Natural killer cell (primary cell): ENCODE measurements around the gene GIMAP6. TPM values are rescaled to one million over a fixed set of nuclear protein-coding genes. Genes with fewer than 3 reads are reported as not detected.

Experiments used
- ATAC-seq, 3 donors: fragments of 150-1000 bp in 2 of 3; fragments of 200-7000 bp in 1 of 3; cut with Tn5 transposase; 1 replicate in 1 of 3; 2 replicates in 2 of 3; pipeline ENCODE4 v1.10.0; 2021; ENCODE audit warnings: mild to moderate bottlenecking in 2 of 3, moderate library complexity in 2 of 3
- DNase-seq, 2 donors: peaks; one replicate each; pipeline versions ENCODE4 v3.0.0 to v3.0.0-alpha.2; 2013 to 2021; ENCODE audit warnings: mixed read lengths in 1 of 2
- H3K27ac ChIP-seq: one replicate; pipeline ENCODE4 v1.5.1; 2013; ENCODE audit warnings: mild to moderate bottlenecking, low read length
- H3K27me3 ChIP-seq: one replicate; pipeline ENCODE4 v1.6.1; 2013; ENCODE audit warnings: low read length; ENCODE audit not compliant: control insufficient read depth, insufficient read depth
- H3K36me3 ChIP-seq: one replicate; pipeline ENCODE4 v1.6.1; 2013; ENCODE audit warnings: low read length; ENCODE audit not compliant: control insufficient read depth, insufficient read depth
- H3K4me1 ChIP-seq: one replicate; pipeline ENCODE4 v1.6.1; 2013; ENCODE audit warnings: low read length; ENCODE audit not compliant: control insufficient read depth, insufficient read depth
- H3K4me3 ChIP-seq: one replicate; pipeline ENCODE4 v1.5.1; 2013; ENCODE audit warnings: low read length
- H3K9me3 ChIP-seq: one replicate; pipeline ENCODE4 v1.6.1; 2013; ENCODE audit warnings: low read length; ENCODE audit not compliant: control insufficient read depth, insufficient read depth
- H3K27ac Mint-ChIP-seq, 2 donors: one replicate each; pipeline ENCODE4 v1.8.0; 2022; ENCODE audit warnings: mild to moderate bottlenecking in 2 of 2, mixed read lengths in 2 of 2, moderate library complexity in 1 of 2
- H3K27me3 Mint-ChIP-seq, 2 donors: one replicate each; pipeline ENCODE4 v1.8.0; 2022; ENCODE audit warnings: low read depth in 2 of 2, mixed read lengths in 2 of 2
- H3K36me3 Mint-ChIP-seq: one replicate; pipeline ENCODE4 v1.8.0; 2022; ENCODE audit warnings: mixed read lengths
- H3K4me1 Mint-ChIP-seq, 2 donors: one replicate each; pipeline ENCODE4 v1.8.0; 2022; ENCODE audit warnings: mixed read lengths in 2 of 2
- H3K4me3 Mint-ChIP-seq: one replicate; pipeline ENCODE4 v1.8.0; 2022; ENCODE audit warnings: mild to moderate bottlenecking, moderate library complexity, mixed read lengths
- H3K9me3 Mint-ChIP-seq, 2 donors: one replicate each; pipeline ENCODE4 v1.8.0; 2022; ENCODE audit warnings: mixed read lengths in 2 of 2
- WGBS: methylation state at CpG from one replicate; pipeline ENCODE4 v1.1.7; 2013; ENCODE audit warnings: missing lambda C conversion rate; ENCODE audit not compliant: insufficient coverage; 5-methylcytosine and 5-hydroxymethylcytosine counted together
- intact Hi-C: fragments of 100-400 bp; cut with micrococcal nuclease; formaldehyde crosslinking; loops from one replicate; pipeline ENCODE4 v1.14.2; 2022
- total RNA-seq, 4 donors: library from RNA; stranded (reverse); fragments of 120-200 nt in 1 of 4; gene quantifications; one replicate each; pipeline versions ENCODE4 v1.2.3 to v1.2.4, GENCODE V29; 2013 to 2022
- TF ChIP-seq, protein P1 (sequence below): fragments of 200-600 bp; IDR thresholded peaks from one replicate; pipeline ENCODE4 v1.8.0; 2022; ENCODE audit warnings: antibody characterized with exemption

Gene GIMAP6
- total RNA-seq, 3 donors from 2014 or later (not counting 1 experiment from before 2014, with no cell fraction given) = 39.7 to 100 (median 51.9) TPM

DNA sequence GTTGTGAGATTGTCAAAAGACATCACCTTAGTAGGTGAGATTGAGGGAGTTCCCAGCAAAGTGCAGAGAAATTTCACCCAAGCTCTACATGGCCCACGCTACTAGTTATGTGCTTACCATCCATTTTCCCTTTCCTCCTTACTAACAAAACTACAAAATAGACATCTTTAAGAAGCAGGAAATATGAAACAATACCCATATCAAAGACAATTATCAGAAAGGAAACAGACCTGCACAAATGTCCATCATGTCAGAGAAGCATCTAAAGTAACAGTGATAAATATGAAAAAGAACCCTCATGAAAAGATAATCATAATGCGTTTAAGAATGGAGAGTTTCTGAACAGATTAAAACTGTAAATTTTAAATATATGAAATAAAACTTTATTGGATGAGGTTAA is 36.8 kb downstream of the GIMAP6 start:
- TF ChIP-seq, protein P1, sequence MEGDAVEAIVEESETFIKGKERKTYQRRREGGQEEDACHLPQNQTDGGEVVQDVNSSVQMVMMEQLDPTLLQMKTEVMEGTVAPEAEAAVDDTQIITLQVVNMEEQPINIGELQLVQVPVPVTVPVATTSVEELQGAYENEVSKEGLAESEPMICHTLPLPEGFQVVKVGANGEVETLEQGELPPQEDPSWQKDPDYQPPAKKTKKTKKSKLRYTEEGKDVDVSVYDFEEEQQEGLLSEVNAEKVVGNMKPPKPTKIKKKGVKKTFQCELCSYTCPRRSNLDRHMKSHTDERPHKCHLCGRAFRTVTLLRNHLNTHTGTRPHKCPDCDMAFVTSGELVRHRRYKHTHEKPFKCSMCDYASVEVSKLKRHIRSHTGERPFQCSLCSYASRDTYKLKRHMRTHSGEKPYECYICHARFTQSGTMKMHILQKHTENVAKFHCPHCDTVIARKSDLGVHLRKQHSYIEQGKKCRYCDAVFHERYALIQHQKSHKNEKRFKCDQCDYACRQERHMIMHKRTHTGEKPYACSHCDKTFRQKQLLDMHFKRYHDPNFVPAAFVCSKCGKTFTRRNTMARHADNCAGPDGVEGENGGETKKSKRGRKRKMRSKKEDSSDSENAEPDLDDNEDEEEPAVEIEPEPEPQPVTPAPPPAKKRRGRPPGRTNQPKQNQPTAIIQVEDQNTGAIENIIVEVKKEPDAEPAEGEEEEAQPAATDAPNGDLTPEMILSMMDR = no peak
- Mint-ChIP-seq H3K4me3 (peak overlapping the region; percentile 49), H3K27me3 (no peaks in the 10 kb centered on the region), H3K27ac (peak overlapping the region; percentile 29), H3K4me1 (peaks cover 34 to 39% of the 10 kb centered on the region in 2 donors), H3K36me3 (peaks cover 27% of the 10 kb centered on the region), H3K9me3 (peaks cover 6 to 12% of the 10 kb centered on the region in 2 donors)
- Histone ChIP-seq H3K36me3 (no peaks in the 10 kb centered on the region), H3K4me3 (no peak overlapping the region), H3K27me3 (no peaks in the 10 kb centered on the region), H3K27ac (no peak overlapping the region), H3K9me3 (peaks cover 5% of the 10 kb centered on the region), H3K4me1 (peaks cover 15% of the 10 kb centered on the region)
- WGBS = 50% methylated on average over 1 of the region's 2 CpGs
- intact Hi-C loops = no loop called here
- no peak for DNase-seq
- no peak for ATAC-seq

DNA sequence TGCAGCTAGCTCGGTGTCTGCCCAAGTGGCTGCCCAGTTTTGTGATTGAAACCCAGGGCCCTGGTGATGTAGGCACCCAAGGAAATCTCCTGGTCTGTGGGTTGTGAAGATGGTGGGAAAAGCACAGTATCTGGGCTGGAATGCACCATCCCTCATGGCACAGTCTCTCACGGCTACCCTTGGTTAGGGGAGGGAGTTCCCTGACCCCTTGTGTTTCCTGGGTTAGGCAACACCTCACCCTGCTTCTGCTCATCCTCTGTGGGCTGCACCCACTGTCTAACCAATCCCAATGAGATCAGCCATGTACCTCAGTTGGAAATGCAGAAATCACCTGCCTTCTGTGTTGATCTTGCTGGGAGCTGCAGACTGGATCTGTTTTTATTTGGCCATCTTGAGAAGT is 37.4 kb downstream of the GIMAP6 start:
- Mint-ChIP-seq H3K36me3 (peaks cover 28% of the 10 kb centered on the region), H3K9me3 (peaks cover 6 to 12% of the 10 kb centered on the region in 2 donors), H3K27ac (peak overlapping the region; percentile 29), H3K4me1 (peaks cover 29 to 36% of the 10 kb centered on the region in 2 donors), H3K27me3 (no peaks in the 10 kb centered on the region), H3K4me3 (peak overlapping the region; percentile 49)
- Histone ChIP-seq H3K27me3 (no peaks in the 10 kb centered on the region), H3K27ac (no peak overlapping the region), H3K9me3 (peaks cover 5% of the 10 kb centered on the region), H3K4me3 (no peak overlapping the region), H3K4me1 (peaks cover 15% of the 10 kb centered on the region), H3K36me3 (no peaks in the 10 kb centered on the region)
- ATAC-seq (peak in 2 of 3 donors; percentile 42 to 64), DNase-seq (no peak)
- TF ChIP-seq, protein P1 = no peak
- 59% methylated on average over 2 of the region's 2 CpGs for WGBS
- intact Hi-C loops = no loop called here

DNA sequence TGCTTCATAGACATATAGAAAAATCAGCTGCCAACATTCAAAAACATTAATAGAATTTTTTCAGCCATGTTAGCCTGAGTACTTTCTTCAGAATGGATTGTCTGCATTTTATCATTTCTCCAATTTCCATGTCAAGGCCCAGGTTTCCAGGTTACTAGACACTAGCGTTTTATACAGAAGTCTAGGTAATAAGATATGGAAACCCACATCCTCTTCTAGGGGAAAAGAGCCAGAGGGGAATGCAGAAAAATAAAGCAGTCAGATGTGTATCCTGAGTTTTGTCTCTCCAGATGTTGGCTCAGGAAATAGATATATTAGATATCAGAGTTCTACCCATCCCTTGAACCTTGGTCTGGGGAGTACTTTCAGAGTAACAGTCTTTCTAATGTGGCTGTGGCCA is 44.6 kb downstream of the GIMAP6 start:
- WGBS = no CpG with 5 or more reads among the region's 1 CpG
- Histone ChIP-seq H3K27me3 (no peaks in the 10 kb centered on the region), H3K9me3 (peaks cover 5% of the 10 kb centered on the region), H3K36me3 (no peaks in the 10 kb centered on the region), H3K4me3 (no peak overlapping the region), H3K4me1 (peaks cover 13% of the 10 kb centered on the region), H3K27ac (no peak overlapping the region)
- H3K27ac Mint-ChIP-seq = peak overlapping the region; percentile 79 to 85
- intact Hi-C loops = no loop called here
- TF ChIP-seq, protein P1 = no peak
- no peak overlapping the region for H3K4me3 Mint-ChIP-seq
- H3K4me1 Mint-ChIP-seq = peaks cover 21 to 33% of the 10 kb centered on the region in 2 donors
- DNase-seq = no peak
- H3K27me3 Mint-ChIP-seq = no peaks in the 10 kb centered on the region
- ATAC-seq = peak in 1 of 3 donors; percentile 18
- peaks cover 32% of the 10 kb centered on the region for H3K36me3 Mint-ChIP-seq
- H3K9me3 Mint-ChIP-seq = peaks cover 13% of the 10 kb centered on the region in 2 donors

DNA sequence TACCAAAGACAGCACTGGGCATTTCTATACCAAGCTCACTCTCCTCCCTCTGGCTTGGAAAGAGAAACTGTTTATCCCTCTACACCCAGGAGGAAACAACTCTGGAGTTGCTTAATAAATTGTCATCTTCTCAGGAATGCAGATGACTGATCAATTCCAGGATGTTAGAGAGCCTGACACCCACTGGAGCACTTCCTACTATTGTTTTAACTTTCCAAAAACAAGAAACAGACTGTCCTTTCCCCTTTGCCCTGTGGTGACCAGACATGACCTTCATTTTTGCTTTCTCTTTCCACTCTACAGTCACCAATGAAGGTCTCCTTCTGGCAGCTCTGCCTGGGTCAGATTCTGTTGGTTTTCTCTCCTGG is 45.4 kb downstream of the GIMAP6 start:
- Histone ChIP-seq H3K36me3 (no peaks in the 10 kb centered on the region), H3K27ac (peak overlapping the region; percentile 21), H3K27me3 (no peaks in the 10 kb centered on the region), H3K9me3 (peaks cover 10% of the 10 kb centered on the region), H3K4me3 (no peak overlapping the region), H3K4me1 (peaks cover 13% of the 10 kb centered on the region)
- DNase-seq = no peak
- peak overlapping the region; percentile 79 to 85 for H3K27ac Mint-ChIP-seq
- H3K36me3 Mint-ChIP-seq = peaks cover 30% of the 10 kb centered on the region
- ATAC-seq = peak; percentile 59 to 82 (median 73)
- no peaks in the 10 kb centered on the region for H3K27me3 Mint-ChIP-seq
- TF ChIP-seq, protein P1 = no peak
- peak overlapping the region; percentile 38 for H3K4me3 Mint-ChIP-seq
- peaks cover 10 to 12% of the 10 kb centered on the region in 2 donors for H3K9me3 Mint-ChIP-seq
- intact Hi-C loops = no loop called here
- H3K4me1 Mint-ChIP-seq = peaks cover 21 to 33% of the 10 kb centered on the region in 2 donors
